ENCODE results near the gene MGLL. TPM values are rescaled to one million over a fixed set of nuclear protein-coding genes. Genes with fewer than 3 reads are reported as not detected.

Gene MGLL
- total RNA-seq, 1 experiment from 2014 or later, result 0.94 TPM

DNA sequence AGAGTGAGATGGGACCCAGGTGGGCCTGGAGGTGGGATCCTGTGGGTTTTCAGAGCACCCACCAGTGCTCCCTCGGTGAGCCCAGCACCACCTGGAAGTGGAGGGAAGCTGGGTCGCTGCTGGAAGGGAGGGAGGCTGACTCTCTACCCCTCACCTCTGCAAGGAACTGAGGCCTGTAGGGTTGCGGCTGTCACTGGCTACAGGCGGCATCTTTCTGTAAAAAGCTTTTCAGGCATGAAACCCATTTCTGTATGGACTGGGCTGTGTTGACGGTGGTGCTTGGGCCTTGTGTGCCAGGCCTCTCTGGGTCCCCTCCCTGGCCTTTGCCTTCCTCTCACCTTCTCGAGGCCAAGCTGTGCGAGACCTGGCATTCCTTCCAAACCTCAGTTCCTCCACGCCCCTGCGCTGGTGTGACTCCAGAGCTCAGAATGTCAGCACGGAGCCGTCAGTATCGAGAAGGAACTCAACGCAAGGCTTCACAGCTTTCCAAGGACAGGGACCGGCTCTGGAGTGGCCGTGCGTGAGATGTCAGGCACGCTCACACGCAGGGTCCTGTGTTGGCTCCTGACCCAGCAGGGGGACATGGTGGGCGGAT is 133.0 kb downstream of the MGLL start:
- ChIA-PET POLR2A (interaction anchor here (0.6 to 0.7 kb wide), 2 partner anchors 114 to 942 kb away, joined by 3 to 4 read pairs; no protein-coding TSS in a partner anchor), CTCF (interaction anchor here (0.6 to 4.7 kb wide), 7 partner anchors 8 to 275 kb away, joined by 3 to 76 read pairs (median 4); no protein-coding TSS in a partner anchor)
- Mint-ChIP-seq H3K4me1 (peaks cover 19% of the 10 kb centered on the region), H3K9me3 (no peaks in the 10 kb centered on the region), H3K4me3 (no peak overlapping the region), H3K27me3 (ENCODE audit: low read depth) (no peaks in the 10 kb centered on the region), H3K36me3 (no peaks in the 10 kb centered on the region), H3K27ac (no peak overlapping the region)
- TF ChIP-seq, protein P1, sequence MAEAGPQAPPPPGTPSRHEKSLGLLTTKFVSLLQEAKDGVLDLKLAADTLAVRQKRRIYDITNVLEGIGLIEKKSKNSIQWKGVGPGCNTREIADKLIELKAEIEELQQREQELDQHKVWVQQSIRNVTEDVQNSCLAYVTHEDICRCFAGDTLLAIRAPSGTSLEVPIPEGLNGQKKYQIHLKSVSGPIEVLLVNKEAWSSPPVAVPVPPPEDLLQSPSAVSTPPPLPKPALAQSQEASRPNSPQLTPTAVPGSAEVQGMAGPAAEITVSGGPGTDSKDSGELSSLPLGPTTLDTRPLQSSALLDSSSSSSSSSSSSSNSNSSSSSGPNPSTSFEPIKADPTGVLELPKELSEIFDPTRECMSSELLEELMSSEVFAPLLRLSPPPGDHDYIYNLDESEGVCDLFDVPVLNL (CRISPR knock-in tag; IDR thresholded peaks at IDR 0.05; ENCODE audit: borderline replicate concordance, low read depth), result no peak
- TF ChIP-seq, protein P2, sequence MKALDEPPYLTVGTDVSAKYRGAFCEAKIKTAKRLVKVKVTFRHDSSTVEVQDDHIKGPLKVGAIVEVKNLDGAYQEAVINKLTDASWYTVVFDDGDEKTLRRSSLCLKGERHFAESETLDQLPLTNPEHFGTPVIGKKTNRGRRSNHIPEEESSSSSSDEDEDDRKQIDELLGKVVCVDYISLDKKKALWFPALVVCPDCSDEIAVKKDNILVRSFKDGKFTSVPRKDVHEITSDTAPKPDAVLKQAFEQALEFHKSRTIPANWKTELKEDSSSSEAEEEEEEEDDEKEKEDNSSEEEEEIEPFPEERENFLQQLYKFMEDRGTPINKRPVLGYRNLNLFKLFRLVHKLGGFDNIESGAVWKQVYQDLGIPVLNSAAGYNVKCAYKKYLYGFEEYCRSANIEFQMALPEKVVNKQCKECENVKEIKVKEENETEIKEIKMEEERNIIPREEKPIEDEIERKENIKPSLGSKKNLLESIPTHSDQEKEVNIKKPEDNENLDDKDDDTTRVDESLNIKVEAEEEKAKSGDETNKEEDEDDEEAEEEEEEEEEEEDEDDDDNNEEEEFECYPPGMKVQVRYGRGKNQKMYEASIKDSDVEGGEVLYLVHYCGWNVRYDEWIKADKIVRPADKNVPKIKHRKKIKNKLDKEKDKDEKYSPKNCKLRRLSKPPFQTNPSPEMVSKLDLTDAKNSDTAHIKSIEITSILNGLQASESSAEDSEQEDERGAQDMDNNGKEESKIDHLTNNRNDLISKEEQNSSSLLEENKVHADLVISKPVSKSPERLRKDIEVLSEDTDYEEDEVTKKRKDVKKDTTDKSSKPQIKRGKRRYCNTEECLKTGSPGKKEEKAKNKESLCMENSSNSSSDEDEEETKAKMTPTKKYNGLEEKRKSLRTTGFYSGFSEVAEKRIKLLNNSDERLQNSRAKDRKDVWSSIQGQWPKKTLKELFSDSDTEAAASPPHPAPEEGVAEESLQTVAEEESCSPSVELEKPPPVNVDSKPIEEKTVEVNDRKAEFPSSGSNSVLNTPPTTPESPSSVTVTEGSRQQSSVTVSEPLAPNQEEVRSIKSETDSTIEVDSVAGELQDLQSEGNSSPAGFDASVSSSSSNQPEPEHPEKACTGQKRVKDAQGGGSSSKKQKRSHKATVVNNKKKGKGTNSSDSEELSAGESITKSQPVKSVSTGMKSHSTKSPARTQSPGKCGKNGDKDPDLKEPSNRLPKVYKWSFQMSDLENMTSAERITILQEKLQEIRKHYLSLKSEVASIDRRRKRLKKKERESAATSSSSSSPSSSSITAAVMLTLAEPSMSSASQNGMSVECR (CRISPR knock-in tag; IDR thresholded peaks at IDR 0.05; ENCODE audit: borderline replicate concordance), result no peak
- TF ChIP-seq, protein P3, sequence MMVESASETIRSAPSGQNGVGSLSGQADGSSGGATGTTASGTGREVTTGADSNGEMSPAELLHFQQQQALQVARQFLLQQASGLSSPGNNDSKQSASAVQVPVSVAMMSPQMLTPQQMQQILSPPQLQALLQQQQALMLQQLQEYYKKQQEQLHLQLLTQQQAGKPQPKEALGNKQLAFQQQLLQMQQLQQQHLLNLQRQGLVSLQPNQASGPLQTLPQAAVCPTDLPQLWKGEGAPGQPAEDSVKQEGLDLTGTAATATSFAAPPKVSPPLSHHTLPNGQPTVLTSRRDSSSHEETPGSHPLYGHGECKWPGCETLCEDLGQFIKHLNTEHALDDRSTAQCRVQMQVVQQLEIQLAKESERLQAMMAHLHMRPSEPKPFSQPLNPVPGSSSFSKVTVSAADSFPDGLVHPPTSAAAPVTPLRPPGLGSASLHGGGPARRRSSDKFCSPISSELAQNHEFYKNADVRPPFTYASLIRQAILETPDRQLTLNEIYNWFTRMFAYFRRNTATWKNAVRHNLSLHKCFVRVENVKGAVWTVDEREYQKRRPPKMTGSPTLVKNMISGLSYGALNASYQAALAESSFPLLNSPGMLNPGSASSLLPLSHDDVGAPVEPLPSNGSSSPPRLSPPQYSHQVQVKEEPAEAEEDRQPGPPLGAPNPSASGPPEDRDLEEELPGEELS (CRISPR knock-in tag; IDR thresholded peaks at IDR 0.05), result no peak
- TF ChIP-seq ZNF263 (CRISPR knock-in tag; IDR thresholded peaks at IDR 0.05; ENCODE audit: low read depth) (no peak), SP1 (CRISPR knock-in tag; conservative IDR thresholded peaks at IDR 0.05) (no peak), RORB (CRISPR knock-in tag; IDR thresholded peaks at IDR 0.05) (no peak), ETV6 (CRISPR knock-in tag; IDR thresholded peaks at IDR 0.05) (no peak), TP53 (CRISPR knock-in tag; IDR thresholded peaks at IDR 0.05) (no peak), GTF2I (CRISPR knock-in tag; conservative IDR thresholded peaks at IDR 0.05) (no peak)
- TF ChIP-seq, protein P4, sequence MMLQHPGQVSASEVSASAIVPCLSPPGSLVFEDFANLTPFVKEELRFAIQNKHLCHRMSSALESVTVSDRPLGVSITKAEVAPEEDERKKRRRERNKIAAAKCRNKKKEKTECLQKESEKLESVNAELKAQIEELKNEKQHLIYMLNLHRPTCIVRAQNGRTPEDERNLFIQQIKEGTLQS (CRISPR knock-in tag; conservative IDR thresholded peaks at IDR 0.05), result no peak
- TF ChIP-seq, protein P5, sequence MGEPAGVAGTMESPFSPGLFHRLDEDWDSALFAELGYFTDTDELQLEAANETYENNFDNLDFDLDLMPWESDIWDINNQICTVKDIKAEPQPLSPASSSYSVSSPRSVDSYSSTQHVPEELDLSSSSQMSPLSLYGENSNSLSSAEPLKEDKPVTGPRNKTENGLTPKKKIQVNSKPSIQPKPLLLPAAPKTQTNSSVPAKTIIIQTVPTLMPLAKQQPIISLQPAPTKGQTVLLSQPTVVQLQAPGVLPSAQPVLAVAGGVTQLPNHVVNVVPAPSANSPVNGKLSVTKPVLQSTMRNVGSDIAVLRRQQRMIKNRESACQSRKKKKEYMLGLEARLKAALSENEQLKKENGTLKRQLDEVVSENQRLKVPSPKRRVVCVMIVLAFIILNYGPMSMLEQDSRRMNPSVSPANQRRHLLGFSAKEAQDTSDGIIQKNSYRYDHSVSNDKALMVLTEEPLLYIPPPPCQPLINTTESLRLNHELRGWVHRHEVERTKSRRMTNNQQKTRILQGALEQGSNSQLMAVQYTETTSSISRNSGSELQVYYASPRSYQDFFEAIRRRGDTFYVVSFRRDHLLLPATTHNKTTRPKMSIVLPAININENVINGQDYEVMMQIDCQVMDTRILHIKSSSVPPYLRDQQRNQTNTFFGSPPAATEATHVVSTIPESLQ (CRISPR knock-in tag; IDR thresholded peaks at IDR 0.05), result no peak
- no peak for ATAC-seq
- DNase-seq (ENCODE audit: low spot score), result peak; percentile 2

DNA sequence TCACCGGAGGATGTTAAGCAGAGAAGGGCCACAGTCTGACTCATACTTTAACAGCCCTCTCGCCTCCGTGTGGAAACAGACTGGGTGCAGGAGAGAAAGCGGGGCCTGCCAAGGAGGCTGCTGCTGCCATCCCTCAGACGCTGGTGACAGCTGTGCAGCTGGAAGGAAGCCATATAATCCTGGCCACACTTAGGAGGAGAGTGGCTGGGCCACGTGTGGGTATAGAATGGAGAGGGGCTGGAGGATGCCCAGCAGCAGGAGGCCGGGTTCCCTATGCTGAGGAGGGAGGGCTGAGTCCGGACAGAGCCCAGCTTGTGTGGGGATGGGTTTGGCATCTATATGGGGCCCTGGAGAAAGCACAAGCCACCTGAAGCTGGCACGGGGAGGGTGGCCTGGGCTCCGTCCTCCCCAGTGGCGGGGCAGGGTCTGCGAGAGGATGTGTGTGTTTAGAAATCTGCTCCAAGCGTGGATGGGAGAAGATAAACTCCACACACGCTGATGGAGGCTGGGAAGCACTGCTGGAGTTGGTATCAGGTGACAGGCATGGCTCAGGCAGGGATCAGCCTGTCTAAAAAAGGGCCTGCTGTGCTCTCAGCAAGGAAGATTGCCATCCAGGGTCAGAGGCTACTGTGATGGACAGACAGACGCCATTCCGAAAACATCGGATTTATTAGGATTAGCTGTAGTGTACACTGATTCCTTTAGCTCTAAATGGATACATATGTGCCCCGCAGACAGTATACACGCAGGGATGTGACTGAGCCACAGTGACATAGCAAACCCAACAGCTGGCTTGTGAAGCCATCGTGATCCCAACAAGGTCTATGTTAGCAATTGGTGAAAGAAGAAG is 133.7 kb downstream of the MGLL start:
- Mint-ChIP-seq H3K27me3 (ENCODE audit: low read depth) (no peaks in the 10 kb centered on the region), H3K9me3 (no peaks in the 10 kb centered on the region), H3K4me1 (peaks cover 19% of the 10 kb centered on the region), H3K4me3 (no peak overlapping the region), H3K27ac (no peak overlapping the region), H3K36me3 (no peaks in the 10 kb centered on the region)
- TF ChIP-seq CREB1 (CRISPR knock-in tag; IDR thresholded peaks at IDR 0.05) (no peak), SP1 (CRISPR knock-in tag; conservative IDR thresholded peaks at IDR 0.05) (no peak)
- TF ChIP-seq, protein P6, sequence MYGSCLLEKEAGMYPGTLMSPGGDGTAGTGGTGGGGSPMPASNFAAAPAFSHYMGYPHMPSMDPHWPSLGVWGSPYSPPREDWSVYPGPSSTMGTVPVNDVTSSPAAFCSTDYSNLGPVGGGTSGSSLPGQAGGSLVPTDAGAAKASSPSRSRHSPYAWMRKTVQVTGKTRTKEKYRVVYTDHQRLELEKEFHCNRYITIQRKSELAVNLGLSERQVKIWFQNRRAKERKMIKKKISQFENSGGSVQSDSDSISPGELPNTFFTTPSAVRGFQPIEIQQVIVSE (CRISPR knock-in tag; IDR thresholded peaks at IDR 0.05; ENCODE audit: borderline replicate concordance), result no peak
- ChIA-PET POLR2A (no interaction called here), CTCF (interaction anchor here (0.6 to 4.7 kb wide), 6 partner anchors 8 to 276 kb away, joined by 3 to 76 read pairs (median 4); no protein-coding TSS in a partner anchor)
- DNase-seq (ENCODE audit: low spot score) (peak; percentile 7), ATAC-seq (no peak)
